ENCODE measurements around the gene DPP10.

Gene DPP10

DNA sequence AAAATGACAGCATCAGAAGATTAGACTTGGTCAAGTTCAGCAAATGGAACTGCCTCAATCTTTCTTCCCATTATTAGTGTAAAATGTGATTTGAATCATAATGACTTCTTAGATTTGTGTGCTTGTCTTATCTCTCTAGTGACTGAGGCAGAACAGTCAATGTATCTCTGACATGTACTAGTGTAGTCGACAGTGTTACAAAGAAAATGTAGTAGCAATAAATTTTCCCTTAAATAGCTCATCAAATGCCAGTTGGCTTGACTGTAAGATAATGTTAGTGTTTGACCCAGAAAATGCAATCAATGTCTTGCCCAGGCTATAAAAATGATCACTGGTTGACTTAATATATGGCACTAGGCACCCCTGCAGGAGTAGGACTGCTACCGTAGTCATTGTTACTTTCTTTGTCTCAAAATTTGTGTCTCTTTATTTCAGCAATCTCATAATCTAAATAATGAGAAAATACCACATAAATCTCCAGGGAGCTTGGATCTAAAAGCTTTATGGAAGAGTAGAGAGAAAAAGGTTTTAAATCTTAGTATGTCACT, 1336.7 kb downstream of the DPP10 start:
- no peak overlapping the region for H3K27ac ChIP-seq
- TF ChIP-seq, protein P1, sequence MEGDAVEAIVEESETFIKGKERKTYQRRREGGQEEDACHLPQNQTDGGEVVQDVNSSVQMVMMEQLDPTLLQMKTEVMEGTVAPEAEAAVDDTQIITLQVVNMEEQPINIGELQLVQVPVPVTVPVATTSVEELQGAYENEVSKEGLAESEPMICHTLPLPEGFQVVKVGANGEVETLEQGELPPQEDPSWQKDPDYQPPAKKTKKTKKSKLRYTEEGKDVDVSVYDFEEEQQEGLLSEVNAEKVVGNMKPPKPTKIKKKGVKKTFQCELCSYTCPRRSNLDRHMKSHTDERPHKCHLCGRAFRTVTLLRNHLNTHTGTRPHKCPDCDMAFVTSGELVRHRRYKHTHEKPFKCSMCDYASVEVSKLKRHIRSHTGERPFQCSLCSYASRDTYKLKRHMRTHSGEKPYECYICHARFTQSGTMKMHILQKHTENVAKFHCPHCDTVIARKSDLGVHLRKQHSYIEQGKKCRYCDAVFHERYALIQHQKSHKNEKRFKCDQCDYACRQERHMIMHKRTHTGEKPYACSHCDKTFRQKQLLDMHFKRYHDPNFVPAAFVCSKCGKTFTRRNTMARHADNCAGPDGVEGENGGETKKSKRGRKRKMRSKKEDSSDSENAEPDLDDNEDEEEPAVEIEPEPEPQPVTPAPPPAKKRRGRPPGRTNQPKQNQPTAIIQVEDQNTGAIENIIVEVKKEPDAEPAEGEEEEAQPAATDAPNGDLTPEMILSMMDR (conservative IDR thresholded peaks at IDR 0.05) = no peak
- no peak for TF ChIP-seq ZFX (IDR thresholded peaks at IDR 0.05)

DNA sequence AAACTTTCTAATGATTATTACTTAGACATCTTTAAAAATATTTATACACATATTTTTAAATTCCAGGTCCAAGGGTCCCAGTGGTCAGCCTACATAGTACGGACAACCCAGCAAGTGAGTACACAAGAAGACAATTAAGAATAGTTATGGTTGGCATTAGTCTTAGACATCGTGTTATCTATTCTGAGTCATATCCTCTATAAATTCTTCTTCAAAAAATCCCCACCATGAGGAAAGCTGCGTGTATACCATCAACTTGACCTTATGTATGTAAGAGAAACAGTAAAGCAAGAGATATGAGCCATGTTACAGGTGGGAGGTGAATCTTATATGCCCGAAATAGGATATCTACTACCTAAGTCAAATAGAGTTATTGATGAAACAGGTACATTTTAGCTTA, 1339.8 kb downstream of the DPP10 start:
- no peak overlapping the region for H3K27ac ChIP-seq
- TF ChIP-seq, protein P1 (conservative IDR thresholded peaks at IDR 0.05) = no peak
- no peak for TF ChIP-seq ZFX (IDR thresholded peaks at IDR 0.05)

DNA sequence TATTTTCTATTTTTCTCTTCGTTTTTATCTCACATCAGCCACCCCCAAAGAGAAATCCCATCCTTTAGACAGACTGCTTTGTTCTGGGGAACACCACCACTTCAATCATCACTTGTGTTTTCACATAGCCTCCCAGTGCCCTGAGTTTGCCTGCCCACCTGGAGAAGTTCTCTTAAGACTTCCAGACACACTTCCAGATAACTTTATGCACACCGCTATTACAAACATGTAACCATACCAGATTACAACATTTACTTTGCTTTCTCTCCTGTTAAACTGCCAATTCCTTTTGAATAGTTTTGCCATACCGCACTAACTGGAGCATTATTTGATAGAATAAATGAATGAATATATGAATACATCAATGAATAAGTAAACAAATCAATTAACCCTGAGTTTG, 1353.6 kb downstream of the DPP10 start:
- no peak overlapping the region for H3K27ac ChIP-seq
- TF ChIP-seq, protein P1 (conservative IDR thresholded peaks at IDR 0.05) = no peak
- no peak for TF ChIP-seq ZFX (IDR thresholded peaks at IDR 0.05)

DNA sequence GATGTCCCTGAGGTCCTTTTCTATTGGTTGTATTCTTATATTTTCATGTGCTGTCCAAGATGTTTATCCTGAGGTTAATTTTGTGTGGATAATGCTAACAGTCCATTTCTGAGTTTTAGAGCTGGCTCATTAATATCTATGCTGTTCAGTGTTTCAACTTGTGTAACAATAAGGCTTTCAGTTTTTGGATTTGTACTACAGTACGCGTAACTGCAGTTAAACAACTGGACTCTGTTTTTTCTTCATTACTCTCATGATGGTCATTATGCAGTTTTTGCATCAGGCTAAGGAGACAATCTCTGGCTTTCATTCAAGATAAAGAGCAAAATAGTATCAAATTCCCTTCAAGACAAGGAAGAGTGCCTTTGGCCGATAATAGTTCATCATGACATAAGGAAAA, 1364.8 kb downstream of the DPP10 start:
- H3K27ac ChIP-seq = no peak overlapping the region
- TF ChIP-seq, protein P1 (conservative IDR thresholded peaks at IDR 0.05) = no peak

DNA sequence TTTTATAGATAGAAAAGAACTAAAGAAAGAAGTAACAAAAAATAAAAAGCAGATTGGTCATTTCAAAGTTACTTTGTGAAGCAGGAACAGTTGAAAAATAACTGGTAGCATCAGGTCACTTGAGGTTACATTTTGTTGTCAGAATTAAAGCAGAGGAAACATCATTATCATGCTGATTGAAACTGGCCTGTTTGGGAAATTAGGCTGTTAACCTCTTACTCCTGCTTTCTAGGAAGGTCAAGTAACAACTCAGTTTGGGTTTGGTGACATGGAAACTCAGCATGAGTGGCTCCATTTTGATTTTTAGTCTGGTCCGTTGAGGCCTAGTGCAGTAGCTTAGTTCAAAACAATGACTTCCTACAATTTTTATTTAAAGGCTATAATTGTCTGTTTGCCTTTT, 1383.5 kb downstream of the DPP10 start:
- TF ChIP-seq, protein P1 (conservative IDR thresholded peaks at IDR 0.05) = no peak
- no peak for TF ChIP-seq ZFX (IDR thresholded peaks at IDR 0.05)
- no peak overlapping the region for H3K27ac ChIP-seq

DNA sequence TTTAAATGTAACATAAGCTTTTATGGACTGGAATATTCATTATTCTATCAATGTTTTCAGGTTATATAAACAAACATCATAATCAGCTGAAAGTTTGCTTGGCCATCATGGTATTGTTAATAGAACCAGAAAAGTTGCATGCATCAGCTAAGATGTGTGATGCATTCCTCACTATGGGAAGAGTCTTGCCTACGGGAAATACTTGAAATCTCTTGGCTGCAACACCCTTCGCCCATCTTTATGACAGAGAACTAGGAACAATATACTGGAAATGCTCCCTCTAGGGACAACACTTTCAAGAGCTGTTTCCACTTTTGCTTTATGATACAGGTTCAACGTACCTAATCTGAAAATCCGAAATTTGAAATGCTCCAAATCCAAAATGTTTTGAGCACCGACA, 1390.8 kb downstream of the DPP10 start:
- no peak for TF ChIP-seq ZFX (IDR thresholded peaks at IDR 0.05)
- TF ChIP-seq, protein P1 (conservative IDR thresholded peaks at IDR 0.05) = peak; percentile 29
- H3K27ac ChIP-seq = no peak overlapping the region

DNA sequence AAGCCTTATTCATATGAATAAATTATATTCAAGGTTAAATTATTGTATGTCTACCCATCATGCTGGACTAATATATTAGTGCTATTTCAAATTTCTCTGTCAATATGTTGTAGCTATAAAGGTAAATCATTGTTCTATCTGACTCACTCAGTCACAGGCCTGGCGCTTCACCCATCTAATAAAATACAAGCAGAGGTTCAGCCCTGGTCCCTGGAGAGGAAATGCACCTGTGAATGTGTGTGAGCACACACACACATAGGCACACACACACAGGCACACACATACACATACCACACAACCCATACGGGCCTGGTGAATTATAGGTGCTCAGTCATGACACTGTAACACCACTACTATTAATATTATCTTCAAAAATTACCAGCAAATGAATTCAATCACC, 1396.1 kb downstream of the DPP10 start:
- H3K27ac ChIP-seq = no peak overlapping the region
- TF ChIP-seq ZFX (IDR thresholded peaks at IDR 0.05) = no peak

DNA sequence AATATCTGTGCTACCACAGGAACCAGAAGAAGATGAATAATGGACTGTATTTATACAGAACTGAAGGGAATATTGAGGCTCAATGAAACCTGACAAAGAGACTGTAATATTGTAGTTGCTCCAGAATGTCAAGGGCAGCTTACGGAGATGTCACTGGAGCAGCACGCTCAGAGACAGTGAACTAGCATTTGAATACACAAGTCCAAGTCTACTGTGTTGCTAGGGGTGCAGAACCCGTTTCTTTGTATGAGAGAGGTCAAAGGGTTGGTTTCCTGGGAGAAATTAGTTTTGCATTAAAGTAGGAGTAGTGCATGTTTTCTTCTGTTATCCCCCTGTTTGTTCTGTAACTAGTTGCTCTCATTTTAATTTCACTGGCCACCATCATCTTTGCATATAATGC, 1399.9 kb downstream of the DPP10 start:
- no peak overlapping the region for H3K27ac ChIP-seq
- TF ChIP-seq ZFX (IDR thresholded peaks at IDR 0.05) = no peak
- TF ChIP-seq, protein P1 (conservative IDR thresholded peaks at IDR 0.05) = no peak

Data from C4-2B (cell line).